Transverse colon (tissue), 3 donors: Measurements from ENCODE around the gene MBTPS1.

Experiments used
- POLR2A ChIP-seq: fragments of 450-650 bp; IDR thresholded peaks from one replicate; pipeline ENCODE4 v1.6.1; 2016; ENCODE audit warnings: antibody characterized with exemption, mild to moderate bottlenecking, moderate library complexity
- TF ChIP-seq, protein P1 (sequence below), 5 experiments: fragments of 200-600 bp in 3 of 5; fragments of 450-650 bp in 2 of 5; sonication (generic) in 3 of 5; IDR thresholded peaks; 1 replicate in 2 of 5; 2 replicates in 3 of 5; pipeline ENCODE4 v1.5.1; 2016 to 2017; ENCODE audit warnings: antibody characterized with exemption in 5 of 5, inconsistent platforms in 3 of 5, mild to moderate bottlenecking in 2 of 5, moderate library complexity in 1 of 5

GRCh38 chr16:84104231-84104630 is 12.5 kb downstream of the MBTPS1 start:
- TF ChIP-seq, protein P1, sequence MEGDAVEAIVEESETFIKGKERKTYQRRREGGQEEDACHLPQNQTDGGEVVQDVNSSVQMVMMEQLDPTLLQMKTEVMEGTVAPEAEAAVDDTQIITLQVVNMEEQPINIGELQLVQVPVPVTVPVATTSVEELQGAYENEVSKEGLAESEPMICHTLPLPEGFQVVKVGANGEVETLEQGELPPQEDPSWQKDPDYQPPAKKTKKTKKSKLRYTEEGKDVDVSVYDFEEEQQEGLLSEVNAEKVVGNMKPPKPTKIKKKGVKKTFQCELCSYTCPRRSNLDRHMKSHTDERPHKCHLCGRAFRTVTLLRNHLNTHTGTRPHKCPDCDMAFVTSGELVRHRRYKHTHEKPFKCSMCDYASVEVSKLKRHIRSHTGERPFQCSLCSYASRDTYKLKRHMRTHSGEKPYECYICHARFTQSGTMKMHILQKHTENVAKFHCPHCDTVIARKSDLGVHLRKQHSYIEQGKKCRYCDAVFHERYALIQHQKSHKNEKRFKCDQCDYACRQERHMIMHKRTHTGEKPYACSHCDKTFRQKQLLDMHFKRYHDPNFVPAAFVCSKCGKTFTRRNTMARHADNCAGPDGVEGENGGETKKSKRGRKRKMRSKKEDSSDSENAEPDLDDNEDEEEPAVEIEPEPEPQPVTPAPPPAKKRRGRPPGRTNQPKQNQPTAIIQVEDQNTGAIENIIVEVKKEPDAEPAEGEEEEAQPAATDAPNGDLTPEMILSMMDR (IDR thresholded peaks at IDR 0.05), result no peak
- TF ChIP-seq POLR2A, result no peak
